Right lobe of liver (tissue), 4 donors: ENCODE measurements around the gene SLC37A1.

Experiments
- CTCF ChIP-seq, 4 donors: fragments of 200-600 bp in 3 of 4; fragments of 450-650 bp in 1 of 4; IDR thresholded peaks; one replicate each; pipeline versions ENCODE4 v1.5.1 to v1.8.0; 2016 to 2022; ENCODE audit warnings: antibody characterized with exemption in 4 of 4, mild to moderate bottlenecking in 2 of 4
- POLR2A ChIP-seq: fragments of 450-650 bp; IDR thresholded peaks from one replicate; pipeline ENCODE4 v1.6.1; 2017; ENCODE audit warnings: antibody characterized with exemption, mild to moderate bottlenecking
- donor health status: DM: no; HTN: no; CAD: no.
- donor health status: DM: no; HTN: no; CAD: no.
- donor health status: DM: no; HTN: yes; CAD: no.

- TF ChIP-seq CTCF (IDR thresholded peaks at IDR 0.05) (no peak), POLR2A (no peak)
These were observed 44.4 kb upstream of the SLC37A1 start for GRCh38 chr21:42469272-42469671.
